SU-DHL-6 (cell line): ENCODE data around the gene ZMYND8.

Source experiments
- EZH2phosphoT487 ChIP-seq: fragments of 200-600 bp; sonication (generic), shearing (Covaris generic); conservative IDR thresholded peaks from 2 replicates; pipeline ENCODE4 v1.6.1; 2018; ENCODE audit warnings: mild to moderate bottlenecking, antibody characterized with exemption, low read length, moderate library complexity, mixed read lengths
- TF ChIP-seq, protein P1 (sequence below): fragments of 200-600 bp; sonication (generic); IDR thresholded peaks from one replicate; pipeline ENCODE4 v1.5.1; 2017; ENCODE audit warnings: antibody characterized with exemption, mild to moderate bottlenecking, low read length, moderate library complexity; ENCODE audit not compliant: insufficient read depth, poor library complexity, severe bottlenecking

DNA sequence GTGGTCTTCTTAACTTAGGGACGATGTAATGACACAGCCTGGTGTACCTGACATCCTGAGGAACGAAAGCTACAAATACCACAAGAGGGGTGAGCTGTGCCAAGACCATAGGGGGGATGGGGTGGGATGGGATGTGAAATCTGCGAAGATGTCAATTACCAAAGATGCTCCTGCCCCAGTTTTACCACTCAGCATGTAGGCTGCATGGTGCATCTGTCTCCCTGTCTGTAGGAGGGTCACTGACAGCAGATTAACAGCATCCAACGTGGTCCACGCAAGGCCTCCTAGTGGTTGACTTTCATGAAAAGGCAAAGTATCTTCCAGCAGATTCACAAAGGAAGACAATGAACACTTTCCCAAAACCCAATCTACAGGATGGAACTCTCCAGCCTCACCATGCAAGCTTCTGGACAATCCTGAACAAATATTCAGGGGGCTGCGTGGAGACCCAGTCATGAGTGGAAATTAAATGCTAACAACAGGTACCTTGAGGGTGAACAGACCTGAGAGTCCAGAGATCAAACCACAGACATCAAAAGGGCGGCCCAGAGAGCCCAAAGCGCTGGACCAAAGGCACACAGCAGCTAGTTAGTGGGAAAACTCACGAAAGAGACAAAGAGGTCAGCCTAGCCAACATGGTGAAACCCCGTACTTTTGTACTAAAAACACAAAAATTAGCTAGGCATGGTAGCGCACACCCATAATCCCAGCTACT lies 44.4 kb downstream of the ZMYND8 start:
- TF ChIP-seq, protein P1, sequence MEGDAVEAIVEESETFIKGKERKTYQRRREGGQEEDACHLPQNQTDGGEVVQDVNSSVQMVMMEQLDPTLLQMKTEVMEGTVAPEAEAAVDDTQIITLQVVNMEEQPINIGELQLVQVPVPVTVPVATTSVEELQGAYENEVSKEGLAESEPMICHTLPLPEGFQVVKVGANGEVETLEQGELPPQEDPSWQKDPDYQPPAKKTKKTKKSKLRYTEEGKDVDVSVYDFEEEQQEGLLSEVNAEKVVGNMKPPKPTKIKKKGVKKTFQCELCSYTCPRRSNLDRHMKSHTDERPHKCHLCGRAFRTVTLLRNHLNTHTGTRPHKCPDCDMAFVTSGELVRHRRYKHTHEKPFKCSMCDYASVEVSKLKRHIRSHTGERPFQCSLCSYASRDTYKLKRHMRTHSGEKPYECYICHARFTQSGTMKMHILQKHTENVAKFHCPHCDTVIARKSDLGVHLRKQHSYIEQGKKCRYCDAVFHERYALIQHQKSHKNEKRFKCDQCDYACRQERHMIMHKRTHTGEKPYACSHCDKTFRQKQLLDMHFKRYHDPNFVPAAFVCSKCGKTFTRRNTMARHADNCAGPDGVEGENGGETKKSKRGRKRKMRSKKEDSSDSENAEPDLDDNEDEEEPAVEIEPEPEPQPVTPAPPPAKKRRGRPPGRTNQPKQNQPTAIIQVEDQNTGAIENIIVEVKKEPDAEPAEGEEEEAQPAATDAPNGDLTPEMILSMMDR, result no peak
- TF ChIP-seq EZH2phosphoT487, result no peak
